Activated CD8-positive, alpha-beta memory T cell treated with anti-CD3 and anti-CD28 coated beads, Interleukin-2, amount 10 ng/mL, durations not matched to agents 7 days and 5 days (primary cell): Measurements from ENCODE around the gene TRNP1. TPM values are rescaled to one million over a fixed set of nuclear protein-coding genes. Genes with fewer than 3 reads are reported as not detected.
"Not testable (repeated sequence)": the region's sequence is repeated elsewhere in the genome, so short reads cannot be mapped to it uniquely, and the experiment has no call there.

Experiments
- ATAC-seq: fragments of 150-1000 bp; cut with Tn5 transposase; one replicate; pipeline ENCODE4 v1.10.0; 2021; ENCODE audit warnings: moderate library complexity
- CTCF ChIA-PET: fragments of 350-600 bp; sonication (Branson Sonifier 250); formaldehyde crosslinking; loops from one replicate; lab custom pipeline; 2021; ENCODE audit warnings: antibody characterized with exemption; lab: Charles Lee
- DNase-seq: peaks from one replicate; pipeline ENCODE4 v3.0.0-alpha.2; 2020
- H3K27ac Mint-ChIP-seq: one replicate; pipeline ENCODE4 v1.8.0; 2021; ENCODE audit warnings: mild to moderate bottlenecking, mixed read lengths
- H3K27me3 Mint-ChIP-seq: one replicate; pipeline ENCODE4 v1.8.0; 2021; ENCODE audit warnings: mixed read lengths
- H3K36me3 Mint-ChIP-seq: one replicate; pipeline ENCODE4 v1.8.0; 2021; ENCODE audit warnings: mild to moderate bottlenecking, mixed read lengths
- H3K4me1 Mint-ChIP-seq: one replicate; pipeline ENCODE4 v1.8.0; 2021; ENCODE audit warnings: mixed read lengths
- H3K4me3 Mint-ChIP-seq: one replicate; pipeline ENCODE4 v1.8.0; 2021; ENCODE audit warnings: mild to moderate bottlenecking, moderate library complexity, mixed read lengths
- H3K9me3 Mint-ChIP-seq: one replicate; pipeline ENCODE4 v1.8.0; 2022; ENCODE audit warnings: low read depth, mixed read lengths
- total RNA-seq, 2 experiments: library from RNA; stranded (reverse); gene quantifications; one replicate each; pipeline ENCODE4 v1.2.3, GENCODE V29; 2021

Gene TRNP1
- total RNA-seq, 2 experiments from 2014 or later: 0.15 to 0.19 TPM

- no peaks in the 10 kb centered on the region for H3K4me1 Mint-ChIP-seq
- H3K4me3 Mint-ChIP-seq: no peak overlapping the region
- CTCF ChIA-PET: no interaction called here
- no peak for DNase-seq
- no peaks in the 10 kb centered on the region for H3K36me3 Mint-ChIP-seq
- peaks cover 42% of the 10 kb centered on the region for H3K27me3 Mint-ChIP-seq
- H3K27ac Mint-ChIP-seq: no peak overlapping the region
- ATAC-seq: no peak
- no peaks in the 10 kb centered on the region for H3K9me3 Mint-ChIP-seq
Observed at GRCh38 chr1:26983863-26984262, 9.6 kb upstream of the TRNP1 start.

- no peak overlapping the region for H3K4me3 Mint-ChIP-seq
- H3K27ac Mint-ChIP-seq: no peak overlapping the region
- no peaks in the 10 kb centered on the region for H3K36me3 Mint-ChIP-seq
- H3K27me3 Mint-ChIP-seq: peaks cover 42% of the 10 kb centered on the region
- H3K9me3 Mint-ChIP-seq: no peaks in the 10 kb centered on the region
- DNase-seq (no peak), ATAC-seq (no peak)
- CTCF ChIA-PET: interaction anchor here (2.3 to 2.9 kb wide), 2 partner anchors 13 to 62 kb away, joined by 8 to 23 read pairs; no protein-coding TSS in a partner anchor
- no peaks in the 10 kb centered on the region for H3K4me1 Mint-ChIP-seq
Observed at GRCh38 chr1:26984291-26984690, 9.2 kb upstream of the TRNP1 start.

GRCh38 chr1:26986658-26987057, 6.8 kb upstream of the TRNP1 start:
- H3K36me3 Mint-ChIP-seq: no peaks in the 10 kb centered on the region

GRCh38 chr1:26989403-26990109, 3.9 kb upstream of the TRNP1 start:
- not testable (repeated sequence) for DNase-seq, ATAC-seq, H3K4me3 Mint-ChIP-seq, H3K9me3 Mint-ChIP-seq, H3K27ac Mint-ChIP-seq, H3K36me3 Mint-ChIP-seq
- H3K27me3 Mint-ChIP-seq: peaks cover 57% of the 10 kb centered on the region
- peaks cover 12% of the 10 kb centered on the region for H3K4me1 Mint-ChIP-seq
- CTCF ChIA-PET: interaction anchor here (0.6 to 0.7 kb wide), 2 partner anchors 190 to 244 kb away, joined by 3 to 5 read pairs; no protein-coding TSS in a partner anchor

More at GRCh38 chr1:26986658-26987057, 6.8 kb upstream of the TRNP1 start:
- H3K27ac Mint-ChIP-seq: no peak overlapping the region
- no peak overlapping the region for H3K4me3 Mint-ChIP-seq
- no peak for DNase-seq
- peaks cover 56% of the 10 kb centered on the region for H3K27me3 Mint-ChIP-seq
- peaks cover 1% of the 10 kb centered on the region for H3K4me1 Mint-ChIP-seq
- no peaks in the 10 kb centered on the region for H3K9me3 Mint-ChIP-seq
- CTCF ChIA-PET: interaction anchor here (0.7 to 2.9 kb wide), 3 partner anchors 10 to 59 kb away, joined by 3 to 23 read pairs (median 8); no protein-coding TSS in a partner anchor
- no peak for ATAC-seq

GRCh38 chr1:26991310-26992116, 2.0 kb upstream of the TRNP1 start:
- Mint-ChIP-seq H3K27me3 (peaks cover 62% of the 10 kb centered on the region), H3K27ac (no peak overlapping the region), H3K9me3 (no peaks in the 10 kb centered on the region), H3K36me3 (no peaks in the 10 kb centered on the region), H3K4me3 (no peak overlapping the region), H3K4me1 (peaks cover 13% of the 10 kb centered on the region)
- DNase-seq: no peak
- ATAC-seq: no peak
- CTCF ChIA-PET: interaction anchor here (0.6 to 8.6 kb wide), 3 partner anchors 24 to 102 kb away, joined by 3 to 70 read pairs (median 3); no protein-coding TSS in a partner anchor

GRCh38 chr1:26994020-26994786, 711 bp downstream of the TRNP1 start:
- CTCF ChIA-PET: interaction anchor here (0.5 to 8.6 kb wide), 5 partner anchors 14 to 161 kb away, joined by 3 to 70 read pairs (median 4); partner anchors contain the start of gene SLC9A1
- peak; percentile 34 for ATAC-seq
- DNase-seq: no peak
- Mint-ChIP-seq H3K27me3 (peaks cover 64% of the 10 kb centered on the region), H3K4me3 (peak overlapping the region; percentile 42), H3K36me3 (no peaks in the 10 kb centered on the region), H3K9me3 (no peaks in the 10 kb centered on the region), H3K27ac (no peak overlapping the region), H3K4me1 (peaks cover 17% of the 10 kb centered on the region)

- Mint-ChIP-seq H3K9me3 (no peaks in the 10 kb centered on the region), H3K4me1 (peaks cover 17% of the 10 kb centered on the region), H3K36me3 (no peaks in the 10 kb centered on the region), H3K4me3 (peak overlapping the region; percentile 42), H3K27ac (no peak overlapping the region), H3K27me3 (peaks cover 60% of the 10 kb centered on the region)
- DNase-seq: no peak
- no peak for ATAC-seq
- CTCF ChIA-PET: interaction anchor here (1.1 to 8.6 kb wide), 8 partner anchors 9 to 209 kb away, joined by 3 to 70 read pairs (median 4); partner anchors contain the start of gene GPATCH3
Observed at GRCh38 chr1:26994787-26995517, 1.5 kb downstream of the TRNP1 start.

- peaks cover 17% of the 10 kb centered on the region for H3K4me1 Mint-ChIP-seq
- H3K36me3 Mint-ChIP-seq: no peaks in the 10 kb centered on the region
- DNase-seq (no peak), ATAC-seq (no peak)
- H3K9me3 Mint-ChIP-seq: no peaks in the 10 kb centered on the region
- CTCF ChIA-PET: interaction anchor here (0.7 to 8.6 kb wide), 9 partner anchors 8 to 305 kb away, joined by 3 to 70 read pairs (median 11); partner anchors contain the start of genes GPATCH3 and TENT5B
- no peak overlapping the region for H3K27ac Mint-ChIP-seq
- H3K27me3 Mint-ChIP-seq: peaks cover 61% of the 10 kb centered on the region
- H3K4me3 Mint-ChIP-seq: no peak overlapping the region
Observed at GRCh38 chr1:26996024-26996423, 2.5 kb downstream of the TRNP1 start.

- Mint-ChIP-seq H3K36me3 (no peaks in the 10 kb centered on the region), H3K9me3 (no peaks in the 10 kb centered on the region), H3K27me3 (peaks cover 60% of the 10 kb centered on the region), H3K4me3 (no peak overlapping the region), H3K27ac (no peak overlapping the region), H3K4me1 (peaks cover 15% of the 10 kb centered on the region)
- no peak for ATAC-seq
- CTCF ChIA-PET: interaction anchor here (0.6 to 8.6 kb wide), 16 partner anchors 9 to 398 kb away, joined by 3 to 70 read pairs (median 4); partner anchors contain the start of genes GPATCH3 and TENT5B
- no peak for DNase-seq
Observed at GRCh38 chr1:26996665-26997064, 3.2 kb downstream of the TRNP1 start.

GRCh38 chr1:26998429-26999300, 5.2 kb downstream of the TRNP1 start:
- H3K27ac Mint-ChIP-seq: no peak overlapping the region
- H3K36me3 Mint-ChIP-seq: no peaks in the 10 kb centered on the region
- DNase-seq (no peak), ATAC-seq (no peak)
- peaks cover 56% of the 10 kb centered on the region for H3K27me3 Mint-ChIP-seq
- CTCF ChIA-PET: interaction anchor here (0.5 to 8.6 kb wide), 25 partner anchors 8 to 1017 kb away, joined by 3 to 70 read pairs (median 4); partner anchors contain the start of genes SLC9A1 and TENT5B
- peaks cover 6% of the 10 kb centered on the region for H3K4me1 Mint-ChIP-seq
- no peak overlapping the region for H3K4me3 Mint-ChIP-seq
- no peaks in the 10 kb centered on the region for H3K9me3 Mint-ChIP-seq

GRCh38 chr1:26999440-26999987, 6.0 kb downstream of the TRNP1 start:
- no peak for ATAC-seq
- Mint-ChIP-seq H3K27ac (no peak overlapping the region), H3K27me3 (peaks cover 57% of the 10 kb centered on the region), H3K4me3 (no peak overlapping the region), H3K4me1 (peaks cover 5% of the 10 kb centered on the region), H3K36me3 (no peaks in the 10 kb centered on the region), H3K9me3 (no peaks in the 10 kb centered on the region)
- no peak for DNase-seq
- CTCF ChIA-PET: interaction anchor here (8.6 kb wide), 1 partner anchor 46 kb away, joined by 70 read pairs; no protein-coding TSS in a partner anchor
